ENCODE measurements around the gene MKNK1. TPM values are rescaled to one million over a fixed set of nuclear protein-coding genes. Genes with fewer than 3 reads are reported as not detected.
A peak's percentile ranks its signal among the peaks of the same experiment; 100 is the strongest.

MKNK1 gene
- 28.2 and 29.6 TPM in 2 replicates for polyA plus RNA-seq (2012; rRNA removed)
- polyA plus RNA-seq (2012; cell fraction: cytosol; rRNA removed): 18.6 and 24.6 TPM in 2 replicates
- 136 TPM in 2 replicates for polyA plus RNA-seq (2012; cell fraction: nucleus; rRNA removed)

DNA sequence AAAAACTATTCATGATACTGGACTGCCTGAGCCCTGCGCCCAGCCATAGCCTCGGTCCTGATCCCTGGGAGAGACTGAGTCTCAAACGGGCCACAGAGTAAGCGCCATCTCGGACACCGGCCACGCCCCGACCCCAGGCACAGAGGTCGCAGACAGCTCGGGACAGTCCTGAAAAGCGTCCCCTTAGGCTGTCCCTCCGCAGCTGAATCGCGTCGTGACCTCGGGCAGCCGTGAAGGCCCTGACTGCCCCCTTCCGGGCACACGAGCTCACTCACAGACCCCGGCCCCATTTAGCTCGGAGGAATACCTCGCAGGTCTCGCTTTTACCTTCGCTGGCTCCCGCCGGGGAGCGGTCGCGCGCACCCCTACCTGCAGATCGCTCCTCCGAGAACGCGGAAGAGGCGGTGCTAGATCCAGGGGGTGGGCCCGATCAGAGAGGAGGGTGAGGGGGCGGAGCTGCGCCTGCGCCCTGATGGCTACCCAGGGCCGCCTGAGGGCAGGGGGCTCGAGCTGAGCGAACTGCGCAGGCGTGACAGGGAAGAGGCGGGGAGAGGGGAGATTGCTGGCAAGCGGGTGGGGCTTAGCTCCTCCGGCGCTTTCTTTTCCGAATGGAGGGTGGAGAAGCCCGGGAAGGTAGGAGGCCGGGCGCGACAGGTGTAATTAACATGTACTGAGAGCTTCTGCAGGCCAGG lies at the start of gene MKNK1:
TSS of gene MKNK1 (minus strand) at position 411 of the 692 bp plus-strand sequence. CDS start 20,941 bp downstream, outside the sequence.
- Histone ChIP-seq H2AFZ (ENCODE audit: low read depth) (peak within 1 kb of the TSS; percentile 84), H3K9me2 (no peaks in the 10 kb centered on the region), H3K9ac (peak within 1 kb of the TSS; percentile 64), H3F3A (replicated peaks; ENCODE audit: insufficient read depth) (no peaks in the 10 kb centered on the region), H3K79me2 (ENCODE audit: insufficient read depth) (no peaks in the 10 kb centered on the region), H3K36me3 (replicated peaks in 1 of 2; ENCODE audit: control insufficient read depth in 1 of 2, insufficient read depth in 2 of 2, low read length in 1 of 2) (peaks cover 5 to 8% of the 10 kb centered on the region in 2 experiments), H3K4me2 (peak within 1 kb of the TSS; percentile 80), H3K9me3 (no peaks in the 10 kb centered on the region), H4K20me1 (ENCODE audit: insufficient read depth) (no peaks in the 10 kb centered on the region), H3K4me3 (ENCODE audit: low read depth in 2 of 2, low read length in 1 of 2) (peak within 1 kb of the TSS; percentile 78 to 99), H3K27ac (ENCODE audit: low read depth in 2 of 2, low read length in 1 of 2) (peak within 1 kb of the TSS in 1 of 2 experiments; percentile 67; a peak in 1 of 4 replicates), H3K4me1 (ENCODE audit: control insufficient read depth in 1 of 2, insufficient read depth in 2 of 2, low read depth in 1 of 2, low read length in 1 of 2) (peaks cover 0 to 12% of the 10 kb centered on the region in 2 experiments; a peak in 1 of 4 replicates), H3K27me3 (ENCODE audit: insufficient read depth) (no peaks in the 10 kb centered on the region)
- DNase-seq: peak; percentile 100
- TF ChIP-seq CHD2 (IDR thresholded peaks at IDR 0.05; ENCODE audit: low read length, partially characterized antibody) (peak; percentile 15), MEF2A (IDR thresholded peaks at IDR 0.05; ENCODE audit: borderline replicate concordance, low read depth) (no peak), FOSL2 (IDR thresholded peaks at IDR 0.05; ENCODE audit: borderline replicate concordance, low read depth) (no peak), ELF1 (IDR thresholded peaks at IDR 0.05) (peak; percentile 92), NRF1 (IDR thresholded peaks at IDR 0.05; ENCODE audit: low read depth, low read length) (peak; percentile 95), SIN3A (IDR thresholded peaks at IDR 0.05; ENCODE audit: borderline replicate concordance, low read depth, low read length) (0 out of 2 replicates have a peak, but pooled peaks have one; percentile 14), POLR2AphosphoS5 (IDR thresholded peaks at IDR 0.05; ENCODE audit: low read depth, low read length) (peak; percentile 92), JUND (IDR thresholded peaks at IDR 0.05) (no peak), TAF1 (IDR thresholded peaks at IDR 0.05; ENCODE audit: borderline replicate concordance, low read depth, low read length) (no peak), SMC3 (IDR thresholded peaks at IDR 0.05; ENCODE audit: low read depth, low read length) (no peak)
- TF ChIP-seq, protein P1, sequence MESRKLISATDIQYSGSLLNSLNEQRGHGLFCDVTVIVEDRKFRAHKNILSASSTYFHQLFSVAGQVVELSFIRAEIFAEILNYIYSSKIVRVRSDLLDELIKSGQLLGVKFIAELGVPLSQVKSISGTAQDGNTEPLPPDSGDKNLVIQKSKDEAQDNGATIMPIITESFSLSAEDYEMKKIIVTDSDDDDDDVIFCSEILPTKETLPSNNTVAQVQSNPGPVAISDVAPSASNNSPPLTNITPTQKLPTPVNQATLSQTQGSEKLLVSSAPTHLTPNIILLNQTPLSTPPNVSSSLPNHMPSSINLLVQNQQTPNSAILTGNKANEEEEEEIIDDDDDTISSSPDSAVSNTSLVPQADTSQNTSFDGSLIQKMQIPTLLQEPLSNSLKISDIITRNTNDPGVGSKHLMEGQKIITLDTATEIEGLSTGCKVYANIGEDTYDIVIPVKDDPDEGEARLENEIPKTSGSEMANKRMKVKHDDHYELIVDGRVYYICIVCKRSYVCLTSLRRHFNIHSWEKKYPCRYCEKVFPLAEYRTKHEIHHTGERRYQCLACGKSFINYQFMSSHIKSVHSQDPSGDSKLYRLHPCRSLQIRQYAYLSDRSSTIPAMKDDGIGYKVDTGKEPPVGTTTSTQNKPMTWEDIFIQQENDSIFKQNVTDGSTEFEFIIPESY (IDR thresholded peaks at IDR 0.05; ENCODE audit: borderline replicate concordance, low read depth): no peak
- TF ChIP-seq, protein P2, sequence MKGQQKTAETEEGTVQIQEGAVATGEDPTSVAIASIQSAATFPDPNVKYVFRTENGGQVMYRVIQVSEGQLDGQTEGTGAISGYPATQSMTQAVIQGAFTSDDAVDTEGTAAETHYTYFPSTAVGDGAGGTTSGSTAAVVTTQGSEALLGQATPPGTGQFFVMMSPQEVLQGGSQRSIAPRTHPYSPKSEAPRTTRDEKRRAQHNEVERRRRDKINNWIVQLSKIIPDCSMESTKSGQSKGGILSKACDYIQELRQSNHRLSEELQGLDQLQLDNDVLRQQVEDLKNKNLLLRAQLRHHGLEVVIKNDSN (IDR thresholded peaks at IDR 0.05; ENCODE audit: borderline replicate concordance, low read depth): no peak
- TF ChIP-seq, protein P3, sequence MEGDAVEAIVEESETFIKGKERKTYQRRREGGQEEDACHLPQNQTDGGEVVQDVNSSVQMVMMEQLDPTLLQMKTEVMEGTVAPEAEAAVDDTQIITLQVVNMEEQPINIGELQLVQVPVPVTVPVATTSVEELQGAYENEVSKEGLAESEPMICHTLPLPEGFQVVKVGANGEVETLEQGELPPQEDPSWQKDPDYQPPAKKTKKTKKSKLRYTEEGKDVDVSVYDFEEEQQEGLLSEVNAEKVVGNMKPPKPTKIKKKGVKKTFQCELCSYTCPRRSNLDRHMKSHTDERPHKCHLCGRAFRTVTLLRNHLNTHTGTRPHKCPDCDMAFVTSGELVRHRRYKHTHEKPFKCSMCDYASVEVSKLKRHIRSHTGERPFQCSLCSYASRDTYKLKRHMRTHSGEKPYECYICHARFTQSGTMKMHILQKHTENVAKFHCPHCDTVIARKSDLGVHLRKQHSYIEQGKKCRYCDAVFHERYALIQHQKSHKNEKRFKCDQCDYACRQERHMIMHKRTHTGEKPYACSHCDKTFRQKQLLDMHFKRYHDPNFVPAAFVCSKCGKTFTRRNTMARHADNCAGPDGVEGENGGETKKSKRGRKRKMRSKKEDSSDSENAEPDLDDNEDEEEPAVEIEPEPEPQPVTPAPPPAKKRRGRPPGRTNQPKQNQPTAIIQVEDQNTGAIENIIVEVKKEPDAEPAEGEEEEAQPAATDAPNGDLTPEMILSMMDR (IDR thresholded peaks at IDR 0.05): peak; percentile 37
- POLR2A ChIA-PET: interaction anchor here (0.5 to 1.7 kb wide), 7 partner anchors 11 to 711 kb away, joined by 3 to 9 read pairs (median 3); partner anchors contain the start of gene MOB3C
- CTCF ChIA-PET: interaction anchor here (0.6 to 5.7 kb wide), 8 partner anchors 10 to 74 kb away, joined by 3 to 36 read pairs (median 4); partner anchors contain the start of gene MOB3C
- 1% methylated on average over 36 of the region's 53 CpGs for WGBS (ENCODE audit: low lambda C conversion rate)

Data from SK-N-SH (cell line).